BLaER1 treated with 17β-estradiol and CSF1 and Interleukin-3, amounts not matched to agents 10 nM and 100 nM (cell line): Measurements from ENCODE around the gene CMTM7.

ENCODE experiments used
- H3K27ac ChIP-seq, 11 experiments: shearing (Covaris generic); formaldehyde crosslinking; 2 replicates each; pipeline ENCODE4 v1.8.1; 2022
- H3K27me3 ChIP-seq, 11 experiments: shearing (Covaris generic); formaldehyde crosslinking; 2 replicates each; pipeline ENCODE4 v1.8.1; 2022
- H3K36me3 ChIP-seq, 11 experiments: shearing (Covaris generic); formaldehyde crosslinking; 2 replicates each; pipeline ENCODE4 v1.8.1; 2022
- H3K4me1 ChIP-seq, 10 experiments: shearing (Covaris generic); formaldehyde crosslinking; 2 replicates each; pipeline ENCODE4 v1.8.1; 2022
- H3K4me2 ChIP-seq, 11 experiments: shearing (Covaris generic); formaldehyde crosslinking; 2 replicates each; pipeline ENCODE4 v1.8.1; 2022
- H3K4me3 ChIP-seq, 10 experiments: shearing (Covaris generic); formaldehyde crosslinking; 2 replicates each; pipeline ENCODE4 v1.8.1; 2022
- H3K9ac ChIP-seq, 11 experiments: shearing (Covaris generic); formaldehyde crosslinking; 2 replicates each; pipeline ENCODE4 v1.8.1; 2022
- H3K9me3 ChIP-seq, 11 experiments: shearing (Covaris generic); formaldehyde crosslinking; replicated peaks in 1 of 11; 2 replicates each; pipeline ENCODE4 v1.8.1; 2022
- H4K20me1 ChIP-seq, 11 experiments: shearing (Covaris generic); formaldehyde crosslinking; 2 replicates each; pipeline ENCODE4 v1.8.1; 2022
- Cebpa-rat ChIP-seq, 11 experiments: shearing (Covaris generic); IDR thresholded peaks; 2 replicates each; pipeline ENCODE4 v1.8.1; 2022

Gene CMTM7

DNA sequence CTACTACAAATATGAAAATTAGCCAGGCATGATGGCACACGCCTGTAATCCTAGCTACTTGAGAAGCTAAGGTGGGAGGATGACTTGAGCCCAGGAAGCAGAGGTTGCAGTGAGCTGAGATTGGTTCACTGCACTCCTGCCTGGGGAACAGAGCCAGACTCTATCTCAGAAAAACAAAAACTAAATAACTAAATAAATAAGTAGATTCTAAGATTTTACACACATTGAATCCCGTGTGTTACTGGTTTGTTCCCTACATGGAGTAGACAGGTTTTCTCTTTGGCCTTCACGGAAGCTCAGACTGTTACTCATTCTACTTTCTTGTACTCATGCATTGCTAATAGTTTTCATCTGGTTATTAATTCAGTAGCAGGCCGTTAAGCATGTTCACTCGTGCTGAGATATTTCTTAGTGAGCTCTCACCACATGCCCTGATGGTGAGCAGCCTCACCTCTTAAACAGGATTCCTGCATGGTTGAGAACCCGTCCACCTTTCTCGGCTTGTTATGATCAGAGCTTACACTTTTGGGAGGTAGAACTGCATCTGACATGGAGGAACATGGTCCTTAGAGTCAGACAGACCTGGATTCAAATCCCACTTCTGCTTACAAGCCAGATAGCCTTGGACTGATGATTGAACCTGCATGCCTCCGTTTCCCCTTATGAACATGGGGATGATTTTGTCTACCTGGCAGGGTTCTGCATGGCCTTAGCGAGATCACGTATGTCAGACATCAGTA is 49.1 kb downstream of the CMTM7 start:
- no peak overlapping the region for H3K4me3 ChIP-seq
- no peak overlapping the region for H3K9ac ChIP-seq
- no peaks in the 10 kb centered on the region for H3K27me3 ChIP-seq
- no peak for TF ChIP-seq Cebpa-rat (IDR thresholded peaks at IDR 0.05)
- H3K9me3 ChIP-seq = peaks cover 0 to 20% (median 13%) of the 10 kb centered on the region in 11 experiments; a peak in 16 of 22 replicates
- H3K4me1 ChIP-seq = peaks cover 41 to 73% (median 60%) of the 10 kb centered on the region in 10 experiments
- H3K27ac ChIP-seq = no peak overlapping the region
- peaks cover 0 to 92% (median 36%) of the 10 kb centered on the region in 11 experiments; a peak in 19 of 22 replicates for H4K20me1 ChIP-seq
- H3K4me2 ChIP-seq = peak overlapping the region in 6 of 11 experiments; percentile 2 to 39 (median 20); a peak in 9 of 22 replicates
- peaks cover 34 to 61% (median 47%) of the 10 kb centered on the region in 11 experiments for H3K36me3 ChIP-seq

DNA sequence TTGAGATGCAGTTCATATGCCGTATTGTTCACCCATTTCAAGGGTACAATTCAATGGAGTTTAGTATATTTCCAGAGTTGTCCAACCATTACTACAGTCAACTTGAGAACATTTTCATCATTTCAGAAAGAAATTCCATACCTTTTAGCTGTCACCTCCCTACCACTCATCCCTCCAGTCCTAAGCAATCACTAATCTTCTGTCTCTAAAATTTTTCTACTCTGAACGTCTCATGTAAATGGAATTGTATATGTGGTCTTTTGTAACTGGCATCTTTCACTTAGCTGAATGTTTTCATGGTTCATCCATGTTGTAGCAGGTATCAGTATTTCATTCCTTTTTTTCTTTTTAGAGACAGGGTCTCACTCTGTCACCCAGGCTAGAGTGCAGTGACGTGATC is 51.1 kb downstream of the CMTM7 start:
- Histone ChIP-seq H3K4me2 (peak overlapping the region in 6 of 11 experiments; percentile 23 to 62 (median 52); a peak in 12 of 22 replicates), H3K27me3 (no peaks in the 10 kb centered on the region), H3K4me1 (peaks cover 40 to 72% (median 52%) of the 10 kb centered on the region in 10 experiments), H3K27ac (peak overlapping the region in 4 of 11 experiments; percentile 6 to 53 (median 26); a peak in 2 of 22 replicates), H3K9me3 (peaks cover 0 to 28% (median 17%) of the 10 kb centered on the region in 11 experiments; a peak in 18 of 22 replicates), H3K4me3 (no peak overlapping the region), H3K9ac (no peak overlapping the region), H4K20me1 (peaks cover 0 to 91% (median 19%) of the 10 kb centered on the region in 11 experiments; a peak in 15 of 22 replicates), H3K36me3 (peaks cover 42 to 80% (median 55%) of the 10 kb centered on the region in 11 experiments)
- no peak for TF ChIP-seq Cebpa-rat (IDR thresholded peaks at IDR 0.05)

DNA sequence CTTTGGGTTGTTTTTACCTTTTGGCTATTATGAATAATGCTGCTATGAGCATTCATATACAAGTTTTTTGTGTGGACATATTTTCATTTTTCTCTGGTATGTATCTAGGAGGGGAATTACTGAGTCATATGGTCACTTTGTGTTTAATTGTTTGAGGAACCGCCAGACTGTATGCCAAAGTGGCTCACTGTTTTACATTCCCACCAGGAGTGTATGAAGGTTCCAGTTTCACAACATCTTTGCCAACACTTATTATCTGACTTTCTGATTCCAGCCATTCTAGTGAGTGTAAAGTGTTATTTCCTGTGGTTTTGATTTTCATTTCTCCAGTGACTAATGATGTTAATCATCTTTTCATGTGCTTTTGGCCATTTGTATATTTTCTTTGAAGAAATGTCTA is 51.8 kb downstream of the CMTM7 start:
- no peak overlapping the region for H3K4me3 ChIP-seq
- no peak for TF ChIP-seq Cebpa-rat (IDR thresholded peaks at IDR 0.05)
- no peak overlapping the region for H3K9ac ChIP-seq
- H3K4me1 ChIP-seq = peaks cover 45 to 73% (median 53%) of the 10 kb centered on the region in 10 experiments
- H3K27me3 ChIP-seq = no peaks in the 10 kb centered on the region
- H3K36me3 ChIP-seq = peaks cover 49 to 88% (median 59%) of the 10 kb centered on the region in 11 experiments
- H3K9me3 ChIP-seq = peaks cover 0 to 28% (median 17%) of the 10 kb centered on the region in 11 experiments; a peak in 18 of 22 replicates
- H3K27ac ChIP-seq = peak overlapping the region in 4 of 11 experiments; percentile 6 to 53 (median 26); a peak in 5 of 22 replicates
- H4K20me1 ChIP-seq = peaks cover 4 to 91% (median 22%) of the 10 kb centered on the region in 11 experiments; a peak in 16 of 22 replicates
- peak overlapping the region in 6 of 11 experiments; percentile 23 to 62 (median 52); a peak in 12 of 22 replicates for H3K4me2 ChIP-seq

DNA sequence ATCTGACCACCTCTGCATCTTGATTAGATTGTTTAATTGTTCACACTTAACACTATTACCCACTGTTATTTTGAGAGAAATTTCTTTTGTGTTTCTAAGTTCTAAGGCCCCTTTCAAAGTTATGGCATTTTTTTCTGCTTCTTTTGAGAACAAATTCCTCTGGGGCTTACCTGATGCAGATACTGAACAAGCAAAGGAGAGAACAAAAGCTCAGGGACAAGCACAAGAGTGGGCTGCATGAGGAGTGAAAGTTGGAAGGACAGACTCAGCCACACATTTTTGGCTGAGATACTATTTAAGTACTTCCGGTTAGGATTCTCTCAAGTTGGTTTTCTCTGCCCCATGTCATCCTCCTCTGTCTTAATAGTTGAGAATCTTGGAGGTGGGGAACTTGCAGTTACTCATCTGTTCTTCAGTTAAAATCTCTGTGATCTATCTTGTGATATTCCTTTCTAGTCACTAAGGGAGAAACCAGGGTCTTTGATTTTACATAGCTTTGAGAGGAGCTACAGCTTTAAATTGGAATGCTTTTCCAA is 56.3 kb downstream of the CMTM7 start:
- 0 out of 22 replicates have a peak overlapping the region, but pooled peaks of 1 of the 11 experiments have one; percentile 15 for H3K9ac ChIP-seq
- H3K27ac ChIP-seq = peak overlapping the region in 5 of 11 experiments; percentile 8 to 46 (median 17); a peak in 9 of 22 replicates
- TF ChIP-seq Cebpa-rat (IDR thresholded peaks at IDR 0.05) = no peak
- H3K4me2 ChIP-seq = peak overlapping the region; percentile 24 to 75 (median 60)
- peaks cover 0 to 70% (median 29%) of the 10 kb centered on the region in 11 experiments; a peak in 16 of 22 replicates for H4K20me1 ChIP-seq
- no peaks in the 10 kb centered on the region for H3K27me3 ChIP-seq
- peaks cover 40 to 56% (median 49%) of the 10 kb centered on the region in 10 experiments for H3K4me1 ChIP-seq
- no peak overlapping the region for H3K4me3 ChIP-seq
- peaks cover 79 to 100% (median 84%) of the 10 kb centered on the region in 11 experiments for H3K36me3 ChIP-seq
- H3K9me3 ChIP-seq = peaks cover 0 to 27% (median 17%) of the 10 kb centered on the region in 11 experiments; a peak in 18 of 22 replicates

DNA sequence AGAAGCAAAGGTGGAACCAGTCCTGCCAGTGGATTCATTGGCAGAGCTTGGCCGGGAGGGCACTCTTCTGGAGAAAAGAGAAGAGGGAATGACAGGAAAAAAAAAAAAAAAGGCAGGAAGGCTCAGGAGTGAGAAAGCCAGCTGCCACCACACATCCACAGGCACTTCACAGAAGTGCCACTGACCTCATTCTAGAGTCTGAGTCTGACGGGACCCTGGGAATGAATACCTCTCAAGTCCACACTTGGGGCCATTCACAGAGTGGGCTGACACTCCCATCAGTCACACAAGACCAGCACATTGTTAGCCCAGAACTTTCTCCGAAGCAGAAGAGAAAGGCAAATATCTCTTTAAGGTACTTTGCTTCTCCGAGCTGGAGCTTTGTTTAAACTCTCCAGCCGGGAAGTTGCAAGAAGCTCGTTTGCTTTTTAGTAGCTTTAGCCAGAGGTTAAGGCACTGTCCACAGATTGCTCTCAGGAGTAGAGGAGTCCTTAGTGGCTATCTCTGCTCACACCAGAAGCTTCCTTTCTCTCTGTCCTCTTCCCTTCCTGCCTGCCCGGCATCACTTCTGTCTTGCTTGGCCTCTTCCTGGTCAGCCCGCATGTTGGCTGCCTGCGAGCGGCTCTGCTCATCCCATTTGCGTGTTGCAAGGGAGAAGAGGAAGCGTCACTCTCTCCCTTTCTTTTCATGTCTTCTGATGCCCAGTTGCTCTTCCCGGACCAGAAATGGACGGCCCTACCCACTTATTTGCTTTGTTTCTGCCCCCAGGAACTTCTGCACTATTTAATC is 57.2 kb downstream of the CMTM7 start:
- Histone ChIP-seq H3K36me3 (peaks cover 80 to 100% (median 85%) of the 10 kb centered on the region in 11 experiments), H3K4me1 (peaks cover 36 to 60% (median 48%) of the 10 kb centered on the region in 10 experiments), H3K9ac (no peak overlapping the region), H3K4me3 (no peak overlapping the region), H3K27ac (peak overlapping the region in 2 of 11 experiments; percentile 7 to 17; a peak in 1 of 22 replicates), H3K4me2 (peak overlapping the region; percentile 24 to 75 (median 60)), H3K27me3 (no peaks in the 10 kb centered on the region), H4K20me1 (peaks cover 1 to 60% (median 29%) of the 10 kb centered on the region in 11 experiments; a peak in 16 of 22 replicates), H3K9me3 (peaks cover 0 to 27% (median 17%) of the 10 kb centered on the region in 11 experiments; a peak in 18 of 22 replicates)
- TF ChIP-seq Cebpa-rat (IDR thresholded peaks at IDR 0.05) = no peak

DNA sequence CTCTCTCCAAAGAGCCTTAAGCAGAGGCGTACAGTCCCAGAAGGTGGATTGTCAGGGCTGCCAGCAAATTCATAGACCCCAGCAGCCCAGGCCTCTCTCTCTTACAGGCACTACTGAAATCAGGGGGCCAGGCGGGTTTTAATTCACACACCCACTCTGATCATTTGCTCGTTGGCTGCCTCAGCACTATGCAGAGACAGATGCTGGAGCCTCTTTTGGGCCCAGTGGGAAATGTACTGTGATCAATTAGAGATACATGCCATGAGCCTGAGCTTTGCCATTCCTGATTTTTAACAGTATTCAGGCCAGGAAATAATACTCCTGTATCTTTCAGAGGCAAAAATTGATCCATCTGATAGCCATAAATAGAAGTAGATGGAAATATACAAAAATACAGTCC is 58.0 kb downstream of the CMTM7 start:
- Histone ChIP-seq H3K4me3 (no peak overlapping the region), H3K27me3 (no peaks in the 10 kb centered on the region), H3K27ac (no peak overlapping the region; a peak in 1 of 22 replicates), H3K9ac (no peak overlapping the region), H3K4me1 (peaks cover 44 to 68% (median 55%) of the 10 kb centered on the region in 10 experiments), H3K9me3 (peaks cover 0 to 20% (median 14%) of the 10 kb centered on the region in 11 experiments; a peak in 18 of 22 replicates), H3K36me3 (peaks cover 80 to 100% (median 86%) of the 10 kb centered on the region in 11 experiments), H4K20me1 (peaks cover 6 to 57% (median 31%) of the 10 kb centered on the region in 11 experiments; a peak in 16 of 22 replicates), H3K4me2 (peak overlapping the region in 10 of 11 experiments; percentile 24 to 75 (median 55); a peak in 18 of 22 replicates)
- no peak for TF ChIP-seq Cebpa-rat (IDR thresholded peaks at IDR 0.05)

DNA sequence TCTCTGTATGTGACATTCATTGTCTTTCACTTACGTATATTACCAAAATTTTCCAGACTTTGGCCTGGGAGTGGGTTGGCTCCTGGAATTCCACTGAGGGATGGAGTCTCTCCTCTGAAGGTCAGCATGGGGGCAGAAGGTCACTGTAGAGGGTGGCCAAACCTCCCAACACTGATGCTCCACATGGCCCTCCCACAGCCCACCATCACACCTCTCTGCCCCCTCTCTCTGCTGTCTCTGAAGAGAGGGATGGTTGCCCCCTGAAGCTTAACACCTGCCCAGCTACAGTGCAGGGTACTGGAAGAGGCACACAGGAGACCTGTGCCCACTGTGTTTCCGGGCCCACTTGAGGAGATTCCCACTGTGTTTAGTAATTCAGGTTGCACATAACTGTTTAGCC is 58.8 kb downstream of the CMTM7 start:
- Histone ChIP-seq H3K4me3 (no peak overlapping the region), H3K27ac (no peak overlapping the region), H4K20me1 (peaks cover 13 to 51% (median 38%) of the 10 kb centered on the region in 11 experiments; a peak in 18 of 22 replicates), H3K9me3 (peaks cover 0 to 13% (median 8%) of the 10 kb centered on the region in 11 experiments; a peak in 18 of 22 replicates), H3K4me1 (peaks cover 52 to 76% (median 62%) of the 10 kb centered on the region in 10 experiments), H3K27me3 (no peaks in the 10 kb centered on the region), H3K9ac (0 out of 22 replicates have a peak overlapping the region, but pooled peaks of 1 of the 11 experiments have one; percentile 1), H3K36me3 (peaks cover 73 to 94% (median 86%) of the 10 kb centered on the region in 11 experiments), H3K4me2 (peak overlapping the region in 6 of 11 experiments; percentile 24 to 75 (median 44); a peak in 9 of 22 replicates)
- TF ChIP-seq Cebpa-rat (IDR thresholded peaks at IDR 0.05) = no peak
